Activated CD4-positive, alpha-beta memory T cell treated with anti-CD3 and anti-CD28 coated beads for 36 hours (primary cell): Measurements from ENCODE around the gene NECTIN2. TPM values are rescaled to one million over a fixed set of nuclear protein-coding genes. Genes with fewer than 3 reads are reported as not detected.
"Not testable (repeated sequence)": the region's sequence is repeated elsewhere in the genome, so short reads cannot be mapped to it uniquely, and the experiment has no call there.

Experiments
- CTCF ChIA-PET: fragments of 350-600 bp; sonication (Branson Sonifier 250); formaldehyde crosslinking; loops from one replicate; lab custom pipeline; 2021; ENCODE audit warnings: antibody characterized with exemption, inconsistent platforms; lab: Charles Lee
- POLR2A ChIA-PET: fragments of 350-600 bp; sonication (Branson Sonifier 250); formaldehyde crosslinking; loops from one replicate; lab custom pipeline; 2021; ENCODE audit warnings: antibody characterized with exemption; lab: Charles Lee
- DNase-seq: peaks from one replicate; pipeline ENCODE4 v3.0.0-alpha.2; 2020
- H3K27ac Mint-ChIP-seq: one replicate; pipeline ENCODE4 v1.8.0; 2021; ENCODE audit warnings: mixed read lengths
- H3K27me3 Mint-ChIP-seq: one replicate; pipeline ENCODE4 v1.8.0; 2021; ENCODE audit warnings: mixed read lengths
- H3K36me3 Mint-ChIP-seq: one replicate; pipeline ENCODE4 v1.8.0; 2021; ENCODE audit warnings: mixed read lengths
- H3K4me1 Mint-ChIP-seq: one replicate; pipeline ENCODE4 v1.8.0; 2021; ENCODE audit warnings: low read depth, mixed read lengths
- H3K4me3 Mint-ChIP-seq: one replicate; pipeline ENCODE4 v1.8.0; 2021; ENCODE audit warnings: mild to moderate bottlenecking, mixed read lengths
- H3K9me3 Mint-ChIP-seq: one replicate; pipeline ENCODE4 v1.8.0; 2021; ENCODE audit warnings: mixed read lengths
- intact Hi-C: fragments of 100-400 bp; cut with micrococcal nuclease; formaldehyde crosslinking; loops from one replicate; pipeline ENCODE4 v1.15.1; 2023
- total RNA-seq, 2 experiments: library from RNA; stranded (reverse); gene quantifications; one replicate each; pipeline ENCODE4 v1.2.3, GENCODE V29; 2021

Gene NECTIN2
- total RNA-seq, 2 experiments from 2014 or later: 0.71 to 1.9 TPM

DNA sequence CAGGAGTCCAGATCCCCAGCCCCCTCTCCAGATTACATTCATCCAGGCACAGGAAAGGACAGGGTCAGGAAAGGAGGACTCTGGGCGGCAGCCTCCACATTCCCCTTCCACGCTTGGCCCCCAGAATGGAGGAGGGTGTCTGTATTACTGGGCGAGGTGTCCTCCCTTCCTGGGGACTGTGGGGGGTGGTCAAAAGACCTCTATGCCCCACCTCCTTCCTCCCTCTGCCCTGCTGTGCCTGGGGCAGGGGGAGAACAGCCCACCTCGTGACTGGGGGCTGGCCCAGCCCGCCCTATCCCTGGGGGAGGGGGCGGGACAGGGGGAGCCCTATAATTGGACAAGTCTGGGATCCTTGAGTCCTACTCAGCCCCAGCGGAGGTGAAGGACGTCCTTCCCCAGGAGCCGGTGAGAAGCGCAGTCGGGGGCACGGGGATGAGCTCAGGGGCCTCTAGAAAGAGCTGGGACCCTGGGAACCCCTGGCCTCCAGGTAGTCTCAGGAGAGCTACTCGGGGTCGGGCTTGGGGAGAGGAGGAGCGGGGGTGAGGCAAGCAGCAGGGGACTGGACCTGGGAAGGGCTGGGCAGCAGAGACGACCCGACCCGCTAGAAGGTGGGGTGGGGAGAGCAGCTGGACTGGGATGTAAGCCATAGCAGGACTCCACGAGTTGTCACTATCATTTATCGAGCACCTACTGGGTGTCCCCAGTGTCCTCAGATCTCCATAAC, 59.5 kb downstream of the NECTIN2 start, which contains the start of gene APOE:
APOE (plus strand) TSS at position 360 of the 724 bp plus-strand sequence. CDS start 829 bp downstream, outside the sequence.
- no peak for DNase-seq
- no peak within 1 kb of the TSS for H3K4me3 Mint-ChIP-seq
- CTCF ChIA-PET: interaction anchor here (0.9 to 4.6 kb wide), 6 partner anchors 10 to 154 kb away, joined by 3 to 23 read pairs (median 9); partner anchors contain the start of gene TOMM40
- H3K9me3 Mint-ChIP-seq: no peaks in the 10 kb centered on the region
- peaks cover 6% of the 10 kb centered on the region for H3K4me1 Mint-ChIP-seq
- H3K27ac Mint-ChIP-seq: no peak within 1 kb of the TSS
- POLR2A ChIA-PET: interaction anchor here (1.0 to 1.7 kb wide), 3 partner anchors 9 to 50 kb away, joined by 3 to 5 read pairs (median 3); partner anchors contain the start of genes APOC1 and CLPTM1
- H3K27me3 Mint-ChIP-seq: peaks cover 18% of the 10 kb centered on the region
- peaks cover 13% of the 10 kb centered on the region for H3K36me3 Mint-ChIP-seq
- intact Hi-C loops: no loop called here

GRCh38 chr19:44907613-44908012, 61.5 kb downstream of the NECTIN2 start:
- CTCF ChIA-PET: interaction anchor here (0.6 to 1.3 kb wide), 3 partner anchors 41 to 152 kb away, joined by 3 read pairs; no protein-coding TSS in a partner anchor
- no peaks in the 10 kb centered on the region for H3K9me3 Mint-ChIP-seq
- POLR2A ChIA-PET: no interaction called here
- H3K36me3 Mint-ChIP-seq: peaks cover 5% of the 10 kb centered on the region
- H3K27me3 Mint-ChIP-seq: peaks cover 26% of the 10 kb centered on the region
- no peak for DNase-seq
- peaks cover 6% of the 10 kb centered on the region for H3K4me1 Mint-ChIP-seq
- no peak overlapping the region for H3K4me3 Mint-ChIP-seq
- H3K27ac Mint-ChIP-seq: no peak overlapping the region
- intact Hi-C loops: no loop called here

DNA sequence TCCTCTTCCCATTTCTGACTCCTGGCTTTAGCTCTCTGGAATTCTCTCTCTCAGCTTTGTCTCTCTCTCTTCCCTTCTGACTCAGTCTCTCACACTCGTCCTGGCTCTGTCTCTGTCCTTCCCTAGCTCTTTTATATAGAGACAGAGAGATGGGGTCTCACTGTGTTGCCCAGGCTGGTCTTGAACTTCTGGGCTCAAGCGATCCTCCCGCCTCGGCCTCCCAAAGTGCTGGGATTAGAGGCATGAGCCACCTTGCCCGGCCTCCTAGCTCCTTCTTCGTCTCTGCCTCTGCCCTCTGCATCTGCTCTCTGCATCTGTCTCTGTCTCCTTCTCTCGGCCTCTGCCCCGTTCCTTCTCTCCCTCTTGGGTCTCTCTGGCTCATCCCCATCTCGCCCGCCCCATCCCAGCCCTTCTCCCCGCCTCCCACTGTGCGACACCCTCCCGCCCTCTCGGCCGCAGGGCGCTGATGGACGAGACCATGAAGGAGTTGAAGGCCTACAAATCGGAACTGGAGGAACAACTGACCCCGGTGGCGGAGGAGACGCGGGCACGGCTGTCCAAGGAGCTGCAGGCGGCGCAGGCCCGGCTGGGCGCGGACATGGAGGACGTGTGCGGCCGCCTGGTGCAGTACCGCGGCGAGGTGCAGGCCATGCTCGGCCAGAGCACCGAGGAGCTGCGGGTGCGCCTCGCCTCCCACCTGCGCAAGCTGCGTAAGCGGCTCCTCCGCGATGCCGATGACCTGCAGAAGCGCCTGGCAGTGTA, 62.2 kb downstream of the NECTIN2 start:
- intact Hi-C loops: no loop called here
- ChIA-PET CTCF (interaction anchor here (0.6 to 1.3 kb wide), 3 partner anchors 40 to 151 kb away, joined by 3 read pairs; no protein-coding TSS in a partner anchor), POLR2A (no interaction called here)

DNA sequence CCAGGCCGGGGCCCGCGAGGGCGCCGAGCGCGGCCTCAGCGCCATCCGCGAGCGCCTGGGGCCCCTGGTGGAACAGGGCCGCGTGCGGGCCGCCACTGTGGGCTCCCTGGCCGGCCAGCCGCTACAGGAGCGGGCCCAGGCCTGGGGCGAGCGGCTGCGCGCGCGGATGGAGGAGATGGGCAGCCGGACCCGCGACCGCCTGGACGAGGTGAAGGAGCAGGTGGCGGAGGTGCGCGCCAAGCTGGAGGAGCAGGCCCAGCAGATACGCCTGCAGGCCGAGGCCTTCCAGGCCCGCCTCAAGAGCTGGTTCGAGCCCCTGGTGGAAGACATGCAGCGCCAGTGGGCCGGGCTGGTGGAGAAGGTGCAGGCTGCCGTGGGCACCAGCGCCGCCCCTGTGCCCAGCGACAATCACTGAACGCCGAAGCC, 62.8 kb downstream of the NECTIN2 start:
- Mint-ChIP-seq H3K4me3 (no peak overlapping the region), H3K9me3 (no peaks in the 10 kb centered on the region), H3K27ac (no peak overlapping the region), H3K36me3 (no peaks in the 10 kb centered on the region), H3K27me3 (peaks cover 37% of the 10 kb centered on the region), H3K4me1 (peaks cover 6% of the 10 kb centered on the region)
- intact Hi-C loops: no loop called here
- ChIA-PET POLR2A (no interaction called here), CTCF (no interaction called here)
- no peak for DNase-seq

More for the DNA sequence above, 62.2 kb downstream of the NECTIN2 start:
- DNase-seq: no peak
- Mint-ChIP-seq H3K9me3 (no peaks in the 10 kb centered on the region), H3K27ac (no peak overlapping the region), H3K4me1 (peaks cover 6% of the 10 kb centered on the region), H3K27me3 (peaks cover 32% of the 10 kb centered on the region), H3K36me3 (peaks cover 2% of the 10 kb centered on the region), H3K4me3 (no peak overlapping the region)

DNA sequence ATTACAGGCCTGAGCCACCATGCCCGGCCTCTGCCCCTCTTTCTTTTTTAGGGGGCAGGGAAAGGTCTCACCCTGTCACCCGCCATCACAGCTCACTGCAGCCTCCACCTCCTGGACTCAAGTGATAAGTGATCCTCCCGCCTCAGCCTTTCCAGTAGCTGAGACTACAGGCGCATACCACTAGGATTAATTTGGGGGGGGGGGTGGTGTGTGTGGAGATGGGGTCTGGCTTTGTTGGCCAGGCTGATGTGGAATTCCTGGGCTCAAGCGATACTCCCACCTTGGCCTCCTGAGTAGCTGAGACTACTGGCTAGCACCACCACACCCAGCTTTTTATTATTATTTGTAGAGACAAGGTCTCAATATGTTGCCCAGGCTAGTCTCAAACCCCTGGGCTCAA, 63.7 kb downstream of the NECTIN2 start:
- ChIA-PET POLR2A (no interaction called here), CTCF (no interaction called here)
- intact Hi-C loops: no loop called here
- DNase-seq: no peak
- peaks cover 43% of the 10 kb centered on the region for H3K27me3 Mint-ChIP-seq
- no peak overlapping the region for H3K4me3 Mint-ChIP-seq
- H3K4me1 Mint-ChIP-seq: peaks cover 13% of the 10 kb centered on the region
- no peaks in the 10 kb centered on the region for H3K9me3 Mint-ChIP-seq
- no peak overlapping the region for H3K27ac Mint-ChIP-seq
- H3K36me3 Mint-ChIP-seq: no peaks in the 10 kb centered on the region

DNA sequence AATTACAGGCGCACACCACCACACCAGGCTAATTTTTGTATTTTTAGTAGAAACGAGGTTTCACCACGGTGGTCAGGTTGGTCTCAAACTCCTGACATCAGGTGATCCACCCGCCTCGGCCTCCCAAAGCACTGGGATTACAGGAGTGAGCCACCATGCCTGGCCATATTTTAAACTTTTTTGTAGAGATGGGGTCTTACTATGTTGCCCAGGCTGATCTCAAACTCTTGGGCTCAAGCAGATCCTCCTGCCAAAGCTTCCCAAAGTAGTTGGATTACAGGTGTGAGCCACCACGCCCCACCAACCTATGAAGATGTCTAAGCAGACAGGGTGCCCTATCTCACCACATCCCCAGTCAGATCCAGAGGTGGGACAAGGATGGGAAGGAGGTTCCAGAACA, 65.8 kb downstream of the NECTIN2 start:
- CTCF ChIA-PET: interaction anchor here (1.0 to 2.1 kb wide), 2 partner anchors 8 to 13 kb away, joined by 4 to 11 read pairs; no protein-coding TSS in a partner anchor
- peaks cover 31% of the 10 kb centered on the region for H3K27me3 Mint-ChIP-seq
- H3K36me3 Mint-ChIP-seq, intact Hi-C loops, H3K9me3 Mint-ChIP-seq, H3K4me1 Mint-ChIP-seq, DNase-seq, POLR2A ChIA-PET, H3K27ac Mint-ChIP-seq, H3K4me3 Mint-ChIP-seq: not testable (repeated sequence)

DNA sequence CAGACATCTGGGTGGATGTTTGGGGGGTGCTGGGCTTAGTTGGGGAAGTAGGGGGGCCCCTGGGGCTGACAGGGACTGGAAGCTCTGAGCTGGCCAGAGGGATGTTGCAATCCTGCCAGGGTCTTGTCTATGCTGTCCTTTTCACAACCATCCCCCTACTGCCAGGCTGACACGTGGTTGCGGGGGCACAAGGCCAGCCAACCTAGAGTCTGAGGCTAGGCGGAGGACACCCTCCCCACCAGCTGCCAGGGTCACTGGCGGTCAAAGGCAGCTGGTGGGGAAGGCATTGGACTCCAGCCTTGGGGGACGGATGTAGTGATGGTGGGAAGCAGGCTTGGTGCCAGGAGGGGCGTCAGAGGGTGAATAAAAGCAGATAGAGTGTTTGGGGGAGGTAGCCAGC, 66.8 kb downstream of the NECTIN2 start:
- Mint-ChIP-seq H3K4me1 (peaks cover 9% of the 10 kb centered on the region), H3K4me3 (no peak overlapping the region)
- CTCF ChIA-PET: interaction anchor here (0.9 to 2.1 kb wide), 2 partner anchors 9 to 39 kb away, joined by 3 to 11 read pairs; no protein-coding TSS in a partner anchor

DNA sequence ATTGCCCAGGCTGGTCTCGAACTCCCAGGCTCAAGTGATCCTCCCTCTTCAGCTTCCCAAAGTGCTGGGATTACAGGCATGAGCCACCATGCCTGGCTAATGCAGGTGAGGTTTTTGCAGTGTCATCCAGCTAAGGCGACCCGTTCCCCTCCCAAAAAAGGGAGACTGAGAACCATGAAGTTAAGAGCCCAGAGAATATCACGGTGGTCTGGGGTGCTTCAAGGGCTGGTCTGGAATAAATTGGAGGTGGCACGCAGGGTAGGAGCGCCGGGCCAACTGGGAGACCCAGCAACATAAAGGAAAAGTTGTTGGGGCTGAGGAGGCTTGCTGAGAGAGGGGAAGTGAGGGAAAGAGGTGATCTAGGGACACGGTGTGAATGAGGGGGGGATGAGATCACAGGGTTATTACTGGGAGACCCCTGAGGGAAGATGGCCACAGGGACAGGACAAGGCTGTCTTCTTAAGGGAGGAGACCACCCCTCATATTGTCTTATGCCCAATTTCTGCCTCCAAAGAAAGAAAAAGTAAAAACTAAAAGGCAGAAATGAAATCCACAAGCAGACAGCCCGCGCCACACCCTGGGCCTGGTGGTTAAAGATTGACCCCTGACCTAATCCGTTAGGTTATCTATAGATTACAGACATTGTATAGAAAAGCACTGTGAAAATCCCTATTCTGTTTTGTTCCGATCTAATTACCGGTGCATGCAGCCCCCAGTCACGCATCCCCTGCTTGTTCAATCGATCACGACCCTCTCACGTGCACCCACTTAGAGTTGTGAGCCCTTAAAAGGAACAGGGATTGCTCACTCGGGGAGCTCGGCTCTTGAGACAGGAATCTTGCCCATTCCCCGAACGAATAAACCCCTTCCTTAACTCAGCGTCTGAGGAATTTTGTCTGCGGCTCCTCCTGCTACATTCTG, 67.7 kb downstream of the NECTIN2 start:
- H3K36me3 Mint-ChIP-seq, DNase-seq, H3K9me3 Mint-ChIP-seq, intact Hi-C loops, H3K4me1 Mint-ChIP-seq, H3K27ac Mint-ChIP-seq: not testable (repeated sequence)
- Mint-ChIP-seq H3K4me3 (peak overlapping the region; percentile 92), H3K27me3 (peaks cover 26% of the 10 kb centered on the region)
- CTCF ChIA-PET: interaction anchor here (0.9 to 2.1 kb wide), 2 partner anchors 10 to 38 kb away, joined by 3 to 11 read pairs; no protein-coding TSS in a partner anchor
- POLR2A ChIA-PET: interaction anchor here (0.6 kb wide), 1 partner anchor 386 kb away, joined by 6 read pairs; no protein-coding TSS in a partner anchor

More for the DNA sequence above, 66.8 kb downstream of the NECTIN2 start:
- Mint-ChIP-seq H3K36me3 (no peaks in the 10 kb centered on the region), H3K27me3 (peaks cover 29% of the 10 kb centered on the region), H3K9me3 (no peaks in the 10 kb centered on the region), H3K27ac (no peak overlapping the region)
- no peak for DNase-seq
- POLR2A ChIA-PET: interaction anchor here (0.6 kb wide), 1 partner anchor 387 kb away, joined by 6 read pairs; no protein-coding TSS in a partner anchor
- intact Hi-C loops: no loop called here

GRCh38 chr19:44914433-44915206, 68.5 kb downstream of the NECTIN2 start, which contains the start of gene APOC1:
TSS of gene APOC1 (plus strand) at chr19:44914608. CDS start at chr19:44914892, 284 bp downstream.
- Mint-ChIP-seq H3K4me3 (peak within 1 kb of the TSS; percentile 92), H3K27me3 (peaks cover 26% of the 10 kb centered on the region), H3K27ac (peak within 1 kb of the TSS; percentile 59)
- H3K36me3 Mint-ChIP-seq, H3K4me1 Mint-ChIP-seq, intact Hi-C loops, H3K9me3 Mint-ChIP-seq: not testable (repeated sequence)
- ChIA-PET CTCF (interaction anchor here (0.8 to 1.3 kb wide), 2 partner anchors 38 to 145 kb away, joined by 3 to 5 read pairs; no protein-coding TSS in a partner anchor), POLR2A (interaction anchor here (1.3 kb wide), 1 partner anchor 10 kb away, joined by 5 read pairs; the partner anchor contains the start of gene APOE)
- peak; percentile 87 for DNase-seq

DNA sequence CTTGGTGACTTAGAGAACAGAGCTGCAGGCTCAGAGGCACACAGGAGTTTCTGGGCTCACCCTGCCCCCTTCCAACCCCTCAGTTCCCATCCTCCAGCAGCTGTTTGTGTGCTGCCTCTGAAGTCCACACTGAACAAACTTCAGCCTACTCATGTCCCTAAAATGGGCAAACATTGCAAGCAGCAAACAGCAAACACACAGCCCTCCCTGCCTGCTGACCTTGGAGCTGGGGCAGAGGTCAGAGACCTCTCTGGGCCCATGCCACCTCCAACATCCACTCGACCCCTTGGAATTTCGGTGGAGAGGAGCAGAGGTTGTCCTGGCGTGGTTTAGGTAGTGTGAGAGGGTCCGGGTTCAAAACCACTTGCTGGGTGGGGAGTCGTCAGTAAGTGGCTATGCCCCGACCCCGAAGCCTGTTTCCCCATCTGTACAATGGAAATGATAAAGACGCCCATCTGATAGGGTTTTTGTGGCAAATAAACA, 78.2 kb downstream of the NECTIN2 start:
- H3K36me3 Mint-ChIP-seq: no peaks in the 10 kb centered on the region
- ChIA-PET CTCF (no interaction called here), POLR2A (no interaction called here)
- no peaks in the 10 kb centered on the region for H3K9me3 Mint-ChIP-seq
- H3K27ac Mint-ChIP-seq: no peak overlapping the region
- DNase-seq: no peak
- intact Hi-C loops: no loop called here
- H3K4me1 Mint-ChIP-seq: peaks cover 4% of the 10 kb centered on the region
- no peak overlapping the region for H3K4me3 Mint-ChIP-seq
- H3K27me3 Mint-ChIP-seq: peaks cover 17% of the 10 kb centered on the region
